OCI-LY1 (cell line): ENCODE data around the gene LY9.

Source experiments
- H2AFZ ChIP-seq: fragments of 200-600 bp; sonication (generic), shearing (Covaris generic); 2 replicates; pipeline ENCODE4 v1.6.0; 2014; ENCODE audit warnings: antibody characterized with exemption, mild to moderate bottlenecking, low read length
- H3F3A ChIP-seq: fragments of 200-600 bp; sonication (generic), shearing (Covaris generic); 2 replicates; pipeline ENCODE4 v1.6.0; 2014; ENCODE audit warnings: mild to moderate bottlenecking, antibody characterized with exemption, low read length, moderate library complexity; ENCODE audit not compliant: insufficient read depth
- H3K27ac ChIP-seq: fragments of 200-600 bp; sonication (generic); 2 replicates; pipeline ENCODE4 v1.5.1; 2014; ENCODE audit warnings: low read length, mixed run types, mild to moderate bottlenecking, low read depth; ENCODE audit not compliant: poor library complexity, severe bottlenecking
- H3K27me3 ChIP-seq: fragments of 200-600 bp; sonication (generic); 2 replicates; pipeline ENCODE4 v1.6.0; 2014; ENCODE audit warnings: antibody characterized with exemption, mild to moderate bottlenecking, low read length, moderate library complexity; ENCODE audit not compliant: insufficient read depth
- H3K36me3 ChIP-seq: fragments of 200-600 bp; sonication (generic); 2 replicates; pipeline ENCODE4 v1.6.1; 2014; ENCODE audit warnings: mild to moderate bottlenecking, antibody characterized with exemption, low read length, moderate library complexity, mixed read lengths; ENCODE audit not compliant: insufficient read depth
- H3K4me1 ChIP-seq: fragments of 200-600 bp; sonication (generic); 2 replicates; pipeline ENCODE4 v1.5.1; 2014; ENCODE audit warnings: mild to moderate bottlenecking, low read length, moderate library complexity; ENCODE audit not compliant: insufficient read depth, severe bottlenecking
- H3K4me2 ChIP-seq: fragments of 200-600 bp; sonication (generic), shearing (Covaris generic); 2 replicates; pipeline ENCODE4 v1.6.1; 2014; ENCODE audit warnings: low read length
- H3K4me3 ChIP-seq: fragments of 200-600 bp; sonication (generic); 2 replicates; pipeline ENCODE4 v1.5.1; 2014; ENCODE audit warnings: low read length, low read depth, mild to moderate bottlenecking, mixed read lengths; ENCODE audit not compliant: poor library complexity, severe bottlenecking
- H3K79me2 ChIP-seq: fragments of 200-600 bp; shearing (Covaris generic); 2 replicates; pipeline ENCODE4 v1.6.1; 2016; ENCODE audit warnings: mixed run types, low read length, mixed read lengths; ENCODE audit not compliant: insufficient read depth
- H3K9ac ChIP-seq: fragments of 200-600 bp; sonication (generic), shearing (Covaris generic); 2 replicates; pipeline ENCODE4 v1.6.1; 2014; ENCODE audit warnings: mild to moderate bottlenecking, low read length, mixed read lengths
- H3K9me2 ChIP-seq: fragments of 200-600 bp; sonication (generic), shearing (Covaris generic); 2 replicates; pipeline ENCODE4 v1.6.1; 2014; ENCODE audit warnings: low read depth, mild to moderate bottlenecking, low read length, mixed read lengths
- H3K9me3 ChIP-seq: fragments of 200-600 bp; shearing (Covaris generic); 2 replicates; pipeline ENCODE4 v1.6.1; 2014; ENCODE audit warnings: low read length, mixed read lengths
- H4K20me1 ChIP-seq: fragments of 200-600 bp; sonication (generic), shearing (Covaris generic); 2 replicates; pipeline ENCODE4 v1.6.0; 2016; ENCODE audit warnings: mild to moderate bottlenecking, low read length; ENCODE audit not compliant: insufficient read depth
- CTCF ChIP-seq: fragments of 200-600 bp; sonication (generic), shearing (Covaris generic); IDR thresholded peaks from 2 replicates; pipeline ENCODE4 v1.5.1; 2017; ENCODE audit warnings: mild to moderate bottlenecking, antibody characterized with exemption, low read length, moderate library complexity, mixed read lengths
- EZH2 ChIP-seq: fragments of 200-600 bp; sonication (generic), shearing (Covaris generic); IDR thresholded peaks from 2 replicates; pipeline ENCODE4 v1.8.0; 2017; ENCODE audit warnings: borderline replicate concordance, mixed run types, mild to moderate bottlenecking, antibody characterized with exemption, low read length, moderate library complexity, mixed read lengths

Gene LY9

DNA sequence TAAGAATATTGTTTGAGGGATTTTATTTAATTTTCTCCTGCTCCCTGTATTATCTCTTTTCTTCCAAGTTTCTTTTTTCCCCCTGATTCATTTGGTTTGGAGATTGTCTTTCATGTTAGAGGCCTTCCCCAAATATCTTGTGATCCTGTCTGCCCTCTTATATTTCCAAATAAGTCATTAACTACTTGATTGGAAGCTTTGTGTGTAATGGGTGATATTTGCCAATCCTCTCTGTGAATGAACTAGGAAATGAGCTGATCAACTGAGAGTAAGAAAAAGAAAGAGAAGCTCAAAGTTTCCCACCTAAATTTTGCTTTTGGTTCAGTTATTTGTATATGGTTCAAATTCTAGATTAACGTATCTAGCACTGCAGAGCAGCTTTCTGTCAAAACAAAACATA is 23.6 kb upstream of the LY9 start:
- TF ChIP-seq CTCF, result no peak
- TF ChIP-seq EZH2, result no peak
- Histone ChIP-seq H3K9me2 (no peaks in the 10 kb centered on the region), H4K20me1 (no peaks in the 10 kb centered on the region), H3K9ac (no peak overlapping the region), H3K4me1 (peaks cover 11% of the 10 kb centered on the region), H3K79me2 (no peaks in the 10 kb centered on the region), H3K4me2 (no peak overlapping the region), H2AFZ (no peak overlapping the region), H3K4me3 (no peak overlapping the region), H3K36me3 (no peaks in the 10 kb centered on the region), H3K27ac (no peak overlapping the region), H3F3A (no peaks in the 10 kb centered on the region), H3K27me3 (no peaks in the 10 kb centered on the region), H3K9me3 (no peaks in the 10 kb centered on the region)

- Histone ChIP-seq H2AFZ (no peak overlapping the region), H3F3A (no peaks in the 10 kb centered on the region), H3K27ac (no peak overlapping the region), H3K4me3 (no peak overlapping the region), H3K36me3 (no peaks in the 10 kb centered on the region), H3K4me2 (no peak overlapping the region), H3K9me3 (no peaks in the 10 kb centered on the region), H3K4me1 (peaks cover 3% of the 10 kb centered on the region), H3K27me3 (no peaks in the 10 kb centered on the region), H3K9me2 (no peaks in the 10 kb centered on the region), H4K20me1 (no peaks in the 10 kb centered on the region), H3K79me2 (no peaks in the 10 kb centered on the region), H3K9ac (no peak overlapping the region)
- TF ChIP-seq EZH2 (no peak), CTCF (no peak)
Measured at GRCh38 chr1:160773093-160773492, 22.9 kb upstream of the LY9 start.

DNA sequence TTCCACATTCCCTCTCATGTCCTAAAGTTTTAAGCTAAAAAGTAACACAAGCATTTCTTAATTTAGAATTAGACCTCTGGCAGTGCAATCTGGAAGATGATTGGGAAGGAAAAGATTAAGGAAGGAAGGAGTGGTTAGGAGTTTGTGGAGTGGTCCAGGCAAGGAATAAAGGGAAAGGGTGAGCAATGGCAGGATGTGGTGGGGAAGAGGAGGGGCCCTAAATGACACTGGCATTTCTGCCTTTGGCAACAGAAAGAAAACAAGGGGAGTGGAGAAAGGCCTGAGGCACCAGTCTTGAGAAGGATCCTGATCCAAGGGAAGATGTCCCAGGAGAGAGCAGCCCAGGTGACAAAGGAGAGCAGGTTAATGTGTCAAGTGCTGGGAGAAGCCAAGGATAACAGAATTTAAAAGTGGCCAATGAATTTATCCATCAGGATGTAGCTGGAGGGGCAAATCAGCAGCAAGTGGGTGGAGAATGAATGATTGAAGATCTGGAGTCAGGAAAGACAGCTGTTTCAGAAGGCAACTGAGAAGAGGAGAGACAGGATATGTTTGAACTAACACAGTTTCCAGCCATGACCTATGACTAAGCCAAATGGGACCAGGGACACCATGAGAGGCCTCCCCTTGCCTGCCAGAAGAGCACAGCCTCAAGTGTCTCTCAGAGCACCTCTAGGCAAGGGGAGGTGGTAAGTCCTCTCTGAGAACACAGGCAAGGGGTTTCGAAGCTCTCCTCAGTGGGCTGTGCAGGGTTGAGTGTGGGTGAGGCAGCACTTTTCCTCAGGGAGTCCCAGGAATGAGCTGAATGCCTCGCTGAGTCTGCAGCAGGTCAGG is 20.9 kb upstream of the LY9 start:
- H3K79me2 ChIP-seq, result no peaks in the 10 kb centered on the region

More for the DNA sequence above, 20.9 kb upstream of the LY9 start:
- Histone ChIP-seq H3K4me2 (no peak overlapping the region), H4K20me1 (no peaks in the 10 kb centered on the region), H3K9ac (no peak overlapping the region), H3K4me1 (peaks cover 5% of the 10 kb centered on the region), H3K36me3 (no peaks in the 10 kb centered on the region), H2AFZ (no peak overlapping the region), H3K9me2 (no peaks in the 10 kb centered on the region), H3K9me3 (no peaks in the 10 kb centered on the region), H3K27me3 (no peaks in the 10 kb centered on the region), H3K4me3 (no peak overlapping the region), H3F3A (no peaks in the 10 kb centered on the region), H3K27ac (no peak overlapping the region)
- TF ChIP-seq EZH2 (no peak), CTCF (no peak)
